ENCODE measurements around the gene PCOLCE2. TPM values are rescaled to one million over a fixed set of nuclear protein-coding genes. Genes with fewer than 3 reads are reported as not detected.

Gene PCOLCE2
- total RNA-seq, 1 donor from 2014 or later: 4.2 TPM

Other genes starting within 250 kb of the PCOLCE2 start
- 15.5 to 16.0 TPM (median 15.7 TPM) in 3 replicates for gene TRPC1, start 165.0 kb downstream of the PCOLCE2 start, total RNA-seq
- gene PAQR9, start 74.6 kb upstream of the PCOLCE2 start, total RNA-seq: 0.09 to 0.18 TPM in 2 of 3 replicates, not detected in the other
- 141 to 147 TPM (median 141 TPM) in 3 replicates for gene U2SURP, start 112.5 kb upstream of the PCOLCE2 start, total RNA-seq
- gene CHST2, start 230.7 kb upstream of the PCOLCE2 start, total RNA-seq: 11.8 to 13.4 TPM (median 12.6 TPM) in 3 replicates

All from mesothelial cell of epicardium (in vitro differentiated cells).